Vagina (tissue), 1 donor: Measurements from ENCODE around the gene LGALS9. TPM values are rescaled to one million over a fixed set of nuclear protein-coding genes. Genes with fewer than 3 reads are reported as not detected.

Experiments used
- small RNA-seq: library from RNA; depleted of rRNA; stranded (forward); fragments of <200 nt; gene quantifications from one replicate; pipeline ENCODE3, GENCODE V24; 2016
- total RNA-seq: library from RNA; depleted of rRNA; stranded (reverse); fragments of >200 nt; gene quantifications from one replicate; pipeline ENCODE4 v1.2.3, GENCODE V29; 2016

The LGALS9 gene
- total RNA-seq, 1 donor from 2014 or later = 34.9 TPM

Small RNA genes within 50 kb of the gene (small RNA-seq; reads per million reads assigned to genes)
- not detected for gene AC015688.1
- not detected for gene AC015688.2
- not detected for gene AC015688.5
- not detected for gene CPDP1

Other genes with a start within 250 kb of the LGALS9 start
- gene KSR1, start 174.7 kb upstream of the LGALS9 start, total RNA-seq = 40.3 TPM
- not detected for gene NOS2, start 169.3 kb downstream of the LGALS9 start, total RNA-seq